ENCODE data around the gene SRPK2.

- TF ChIP-seq, protein P1, sequence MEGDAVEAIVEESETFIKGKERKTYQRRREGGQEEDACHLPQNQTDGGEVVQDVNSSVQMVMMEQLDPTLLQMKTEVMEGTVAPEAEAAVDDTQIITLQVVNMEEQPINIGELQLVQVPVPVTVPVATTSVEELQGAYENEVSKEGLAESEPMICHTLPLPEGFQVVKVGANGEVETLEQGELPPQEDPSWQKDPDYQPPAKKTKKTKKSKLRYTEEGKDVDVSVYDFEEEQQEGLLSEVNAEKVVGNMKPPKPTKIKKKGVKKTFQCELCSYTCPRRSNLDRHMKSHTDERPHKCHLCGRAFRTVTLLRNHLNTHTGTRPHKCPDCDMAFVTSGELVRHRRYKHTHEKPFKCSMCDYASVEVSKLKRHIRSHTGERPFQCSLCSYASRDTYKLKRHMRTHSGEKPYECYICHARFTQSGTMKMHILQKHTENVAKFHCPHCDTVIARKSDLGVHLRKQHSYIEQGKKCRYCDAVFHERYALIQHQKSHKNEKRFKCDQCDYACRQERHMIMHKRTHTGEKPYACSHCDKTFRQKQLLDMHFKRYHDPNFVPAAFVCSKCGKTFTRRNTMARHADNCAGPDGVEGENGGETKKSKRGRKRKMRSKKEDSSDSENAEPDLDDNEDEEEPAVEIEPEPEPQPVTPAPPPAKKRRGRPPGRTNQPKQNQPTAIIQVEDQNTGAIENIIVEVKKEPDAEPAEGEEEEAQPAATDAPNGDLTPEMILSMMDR (IDR thresholded peaks at IDR 0.05), result no peak
- TF ChIP-seq SMAD4 (CRISPR knock-in tag; IDR thresholded peaks at IDR 0.05), result no peak
- TF ChIP-seq E2F4 (CRISPR knock-in tag; IDR thresholded peaks at IDR 0.05; ENCODE audit: borderline replicate concordance, low read depth), result no peak
- TF ChIP-seq IRF1 (CRISPR knock-in tag; IDR thresholded peaks at IDR 0.05), result no peak
- TF ChIP-seq, protein P2, sequence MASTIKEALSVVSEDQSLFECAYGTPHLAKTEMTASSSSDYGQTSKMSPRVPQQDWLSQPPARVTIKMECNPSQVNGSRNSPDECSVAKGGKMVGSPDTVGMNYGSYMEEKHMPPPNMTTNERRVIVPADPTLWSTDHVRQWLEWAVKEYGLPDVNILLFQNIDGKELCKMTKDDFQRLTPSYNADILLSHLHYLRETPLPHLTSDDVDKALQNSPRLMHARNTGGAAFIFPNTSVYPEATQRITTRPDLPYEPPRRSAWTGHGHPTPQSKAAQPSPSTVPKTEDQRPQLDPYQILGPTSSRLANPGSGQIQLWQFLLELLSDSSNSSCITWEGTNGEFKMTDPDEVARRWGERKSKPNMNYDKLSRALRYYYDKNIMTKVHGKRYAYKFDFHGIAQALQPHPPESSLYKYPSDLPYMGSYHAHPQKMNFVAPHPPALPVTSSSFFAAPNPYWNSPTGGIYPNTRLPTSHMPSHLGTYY (CRISPR knock-in tag; IDR thresholded peaks at IDR 0.05), result no peak
- TF ChIP-seq ZNF121 (CRISPR knock-in tag; IDR thresholded peaks at IDR 0.05), result no peak
- no peak for TF ChIP-seq RORB (CRISPR knock-in tag; IDR thresholded peaks at IDR 0.05)
Measured at GRCh38 chr7:105198223-105198622, 190.5 kb downstream of the SRPK2 start.
